ENCODE measurements around the gene AFAP1.

DNA sequence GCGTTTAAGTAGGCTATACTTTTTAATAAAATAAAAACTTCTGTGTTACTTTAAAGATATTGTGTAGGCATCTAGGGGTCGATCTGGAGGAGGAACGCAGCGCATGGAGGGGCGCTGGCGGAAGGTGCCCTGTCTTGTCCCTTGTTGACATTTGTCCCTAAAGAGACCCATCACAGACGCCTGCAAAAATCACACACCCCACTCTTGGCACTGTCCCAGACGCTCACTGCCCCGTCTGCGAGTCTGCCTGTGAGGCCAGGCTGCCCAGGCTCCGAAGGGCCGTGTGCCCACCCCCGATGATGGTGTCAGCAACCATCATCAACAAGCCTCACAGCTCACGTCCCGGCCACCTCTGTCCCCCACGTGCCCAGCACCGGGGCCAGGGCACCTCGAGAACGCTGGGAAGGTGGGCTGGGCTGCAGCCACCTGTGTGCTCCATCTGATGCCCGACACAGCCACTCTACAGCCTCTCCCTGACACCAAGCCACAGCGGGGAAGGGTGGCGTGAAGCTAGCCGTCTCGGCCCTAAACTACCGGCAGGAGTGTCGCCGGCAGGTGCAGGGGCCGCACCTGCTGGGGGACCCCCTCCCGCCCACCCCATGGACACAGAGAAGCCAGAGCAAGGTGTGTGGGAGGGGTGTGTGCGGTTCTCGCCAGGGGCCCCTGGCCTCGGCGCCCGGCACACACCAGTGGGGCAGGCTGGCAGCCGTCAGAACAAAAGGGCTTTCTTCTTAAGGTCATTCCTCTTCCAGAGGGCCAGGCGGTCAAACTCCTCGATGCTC is 26.8 kb upstream of the AFAP1 start:
- no peak for TF ChIP-seq CTCF (IDR thresholded peaks at IDR 0.05)
- TF ChIP-seq ZFX (IDR thresholded peaks at IDR 0.05; ENCODE audit: borderline replicate concordance): no peak
